Measurements from ENCODE around the gene COX8C.
"Not testable (repeated sequence)": the region's sequence is repeated elsewhere in the genome, so short reads cannot be mapped to it uniquely, and the experiment has no call there.

Gene COX8C

GRCh38 chr14:93322929-93323599 is 23.9 kb upstream of the COX8C start:
- no peak for DNase-seq

GRCh38 chr14:93323600-93324174 is 23.3 kb upstream of the COX8C start:
- DNase-seq: no peak

GRCh38 chr14:93326196-93326595 is 20.8 kb upstream of the COX8C start:
- DNase-seq: no peak

GRCh38 chr14:93328546-93328945 is 18.4 kb upstream of the COX8C start:
- DNase-seq: no peak

- no peak for DNase-seq
Measured at GRCh38 chr14:93329965-93330608, 16.9 kb upstream of the COX8C start.

- DNase-seq: no peak
Measured at GRCh38 chr14:93330609-93331000, 16.4 kb upstream of the COX8C start.

- no peak for DNase-seq
Measured at GRCh38 chr14:93331002-93331727, 15.8 kb upstream of the COX8C start.

- DNase-seq: no peak
Measured at GRCh38 chr14:93331728-93332396, 15.1 kb upstream of the COX8C start.

GRCh38 chr14:93332397-93332852 is 14.6 kb upstream of the COX8C start:
- peak; percentile 35 for DNase-seq

- DNase-seq: peak; percentile 94
Measured at GRCh38 chr14:93332853-93333630, 13.9 kb upstream of the COX8C start, which contains the start of gene BTBD7. BTBD7 (minus strand) TSS chr14:93333036; CDS start chr14:93296051, 36,985 bp downstream.

- DNase-seq: no peak
Measured at GRCh38 chr14:93333631-93334103, 13.3 kb upstream of the COX8C start.

- DNase-seq: no peak
Measured at GRCh38 chr14:93337143-93337753, 9.7 kb upstream of the COX8C start.

- DNase-seq: no peak
Measured at GRCh38 chr14:93337884-93338283, 9.1 kb upstream of the COX8C start.

GRCh38 chr14:93343266-93343665 is 3.7 kb upstream of the COX8C start:
- no peak for DNase-seq

GRCh38 chr14:93343797-93344196 is 3.2 kb upstream of the COX8C start:
- no peak for DNase-seq

- no peak for DNase-seq
Measured at GRCh38 chr14:93347850-93348249, 868 bp downstream of the COX8C start.

- no peak for DNase-seq
Measured at GRCh38 chr14:93348292-93348691, 1.3 kb downstream of the COX8C start.

- not testable (repeated sequence) for DNase-seq
Measured at GRCh38 chr14:93354873-93355272, 7.9 kb downstream of the COX8C start.

- DNase-seq: no peak
Measured at GRCh38 chr14:93368996-93369712, 22.2 kb downstream of the COX8C start.

- DNase-seq: no peak
Measured at GRCh38 chr14:93369713-93370266, 22.8 kb downstream of the COX8C start.
